ENCODE results near the gene SLC25A51. TPM values are rescaled to one million over a fixed set of nuclear protein-coding genes. Genes with fewer than 3 reads are reported as not detected.

Gene SLC25A51
- total and polyA plus RNA-seq, 5 donors from 2014 or later: 11.2 to 25.3 (median 13.0) TPM

Other genes with a start within 250 kb of the SLC25A51 start
- gene TRMT10B, start 150.3 kb downstream of the SLC25A51 start, total RNA-seq: 12.5 TPM
- gene TRMT10B, start 150.3 kb downstream of the SLC25A51 start, polyA plus RNA-seq: 10 to 100 TPM; 10.7 to 16.2 (median 12.5) TPM
- gene EXOSC3, start 119.1 kb downstream of the SLC25A51 start, total RNA-seq: 38.2 TPM
- gene EXOSC3, start 119.1 kb downstream of the SLC25A51 start, polyA plus RNA-seq: 10 to 100 TPM; 28.0 to 38.5 (median 35.8) TPM
- 10.7 TPM for gene DCAF10, start 103.3 kb downstream of the SLC25A51 start, total RNA-seq
- 10 to 100 TPM; 22.6 to 30.5 (median 26.7) TPM for gene DCAF10, start 103.3 kb downstream of the SLC25A51 start, polyA plus RNA-seq
- gene SHB, start 165.1 kb upstream of the SLC25A51 start, total RNA-seq: 0.69 TPM
- gene SHB, start 165.1 kb upstream of the SLC25A51 start, polyA plus RNA-seq: under 1 TPM in 1 of 4 donors, not detected in 3; 0.27 TPM

Data from CD4-positive, CD25-positive, alpha-beta regulatory T cell (primary cell).